Measurements from ENCODE around the gene PLEKHO2. TPM values are rescaled to one million over a fixed set of nuclear protein-coding genes. Genes with fewer than 3 reads are reported as not detected.

Gene PLEKHO2
- polyA plus RNA-seq, 1 of the 3 experiments (the other 2 are of a cell fraction) = 7.8 TPM

DNA sequence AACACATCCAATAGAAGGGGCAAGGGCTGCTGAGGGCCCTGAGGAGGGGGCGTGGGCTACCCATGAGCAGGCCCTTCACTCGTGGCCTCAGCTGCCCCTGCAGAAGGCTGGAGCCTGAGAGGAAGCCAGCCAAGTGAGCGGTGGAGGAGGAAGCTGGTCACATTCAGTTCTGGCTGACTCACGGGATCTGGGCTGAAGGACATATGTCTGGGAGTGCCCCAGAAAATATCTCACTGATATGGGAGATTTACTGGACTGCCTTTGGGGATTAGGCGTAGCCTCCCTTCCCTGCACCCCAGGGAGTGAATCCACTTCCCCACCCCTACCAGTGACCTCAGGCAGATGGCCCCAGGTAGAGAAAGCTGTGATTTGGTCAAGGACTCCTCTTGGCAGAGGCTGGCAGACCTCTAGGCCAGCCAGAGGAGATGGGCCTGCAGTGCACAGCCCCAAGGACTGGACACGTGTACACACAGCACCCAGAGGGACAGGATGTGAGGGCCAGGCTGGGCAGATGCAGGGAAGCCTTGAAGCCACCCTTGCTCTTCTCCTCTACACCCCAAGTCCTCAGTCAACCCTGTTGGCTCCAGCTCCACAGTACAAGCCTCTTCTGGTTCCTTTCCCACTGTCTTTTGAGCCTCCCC, 55.8 kb downstream of the PLEKHO2 start:
- WGBS (ENCODE audit: low lambda C conversion rate) = 41% methylated on average over 5 of the region's 6 CpGs
- POLR2A ChIA-PET = no interaction called here
- Histone ChIP-seq H3K4me1 (ENCODE audit: control insufficient read depth in 1 of 2, insufficient read depth in 2 of 2, low read depth in 1 of 2, low read length in 1 of 2) (peaks cover 6 to 31% of the 10 kb centered on the region in 2 experiments; a peak in 3 of 4 replicates), H2AFZ (ENCODE audit: low read depth) (peak overlapping the region; percentile 72; the same call in 1 of the 2 replicates), H3K4me3 (ENCODE audit: low read depth in 2 of 2, low read length in 1 of 2) (no peak overlapping the region), H4K20me1 (ENCODE audit: insufficient read depth) (no peaks in the 10 kb centered on the region), H3K4me2 (peak overlapping the region; percentile 42; the same call in 1 of the 2 replicates), H3F3A (replicated peaks; ENCODE audit: insufficient read depth) (no peaks in the 10 kb centered on the region), H3K79me2 (ENCODE audit: insufficient read depth) (no peaks in the 10 kb centered on the region), H3K9me2 (no peaks in the 10 kb centered on the region), H3K9ac (no peak overlapping the region), H3K27ac (ENCODE audit: low read depth in 2 of 2, low read length in 1 of 2) (peak overlapping the region; percentile 20 to 56; a peak in 3 of 4 replicates), H3K9me3 (no peaks in the 10 kb centered on the region), H3K27me3 (ENCODE audit: insufficient read depth) (no peaks in the 10 kb centered on the region), H3K36me3 (replicated peaks in 1 of 2; ENCODE audit: control insufficient read depth in 1 of 2, insufficient read depth in 2 of 2, low read length in 1 of 2) (peaks cover 0 to 3% of the 10 kb centered on the region in 2 experiments)
- no peak for DNase-seq
- TF ChIP-seq RCOR1 (IDR thresholded peaks at IDR 0.05; ENCODE audit: low read length) = no peak
- no peak for TF ChIP-seq MXI1 (IDR thresholded peaks at IDR 0.05; ENCODE audit: low read depth, low read length)
- TF ChIP-seq EP300 (IDR thresholded peaks at IDR 0.05; ENCODE audit: borderline replicate concordance in 1 of 2, low read depth in 1 of 2, low read length in 1 of 2) = no peak
- no peak for TF ChIP-seq RXRA (IDR thresholded peaks at IDR 0.05; ENCODE audit: borderline replicate concordance, low read depth)
- no peak for TF ChIP-seq POLR2AphosphoS5 (IDR thresholded peaks at IDR 0.05; ENCODE audit: low read depth, low read length)
- TF ChIP-seq, protein P1, sequence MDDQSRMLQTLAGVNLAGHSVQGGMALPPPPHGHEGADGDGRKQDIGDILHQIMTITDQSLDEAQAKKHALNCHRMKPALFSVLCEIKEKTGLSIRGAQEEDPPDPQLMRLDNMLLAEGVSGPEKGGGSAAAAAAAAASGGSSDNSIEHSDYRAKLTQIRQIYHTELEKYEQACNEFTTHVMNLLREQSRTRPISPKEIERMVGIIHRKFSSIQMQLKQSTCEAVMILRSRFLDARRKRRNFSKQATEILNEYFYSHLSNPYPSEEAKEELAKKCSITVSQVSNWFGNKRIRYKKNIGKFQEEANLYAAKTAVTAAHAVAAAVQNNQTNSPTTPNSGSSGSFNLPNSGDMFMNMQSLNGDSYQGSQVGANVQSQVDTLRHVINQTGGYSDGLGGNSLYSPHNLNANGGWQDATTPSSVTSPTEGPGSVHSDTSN (IDR thresholded peaks at IDR 0.05) = peak; percentile 58
- TF ChIP-seq SMC3 (IDR thresholded peaks at IDR 0.05; ENCODE audit: low read depth, low read length) = no peak
- no peak for TF ChIP-seq TEAD4 (IDR thresholded peaks at IDR 0.05; ENCODE audit: borderline replicate concordance, insufficient read depth)
- TF ChIP-seq, protein P2, sequence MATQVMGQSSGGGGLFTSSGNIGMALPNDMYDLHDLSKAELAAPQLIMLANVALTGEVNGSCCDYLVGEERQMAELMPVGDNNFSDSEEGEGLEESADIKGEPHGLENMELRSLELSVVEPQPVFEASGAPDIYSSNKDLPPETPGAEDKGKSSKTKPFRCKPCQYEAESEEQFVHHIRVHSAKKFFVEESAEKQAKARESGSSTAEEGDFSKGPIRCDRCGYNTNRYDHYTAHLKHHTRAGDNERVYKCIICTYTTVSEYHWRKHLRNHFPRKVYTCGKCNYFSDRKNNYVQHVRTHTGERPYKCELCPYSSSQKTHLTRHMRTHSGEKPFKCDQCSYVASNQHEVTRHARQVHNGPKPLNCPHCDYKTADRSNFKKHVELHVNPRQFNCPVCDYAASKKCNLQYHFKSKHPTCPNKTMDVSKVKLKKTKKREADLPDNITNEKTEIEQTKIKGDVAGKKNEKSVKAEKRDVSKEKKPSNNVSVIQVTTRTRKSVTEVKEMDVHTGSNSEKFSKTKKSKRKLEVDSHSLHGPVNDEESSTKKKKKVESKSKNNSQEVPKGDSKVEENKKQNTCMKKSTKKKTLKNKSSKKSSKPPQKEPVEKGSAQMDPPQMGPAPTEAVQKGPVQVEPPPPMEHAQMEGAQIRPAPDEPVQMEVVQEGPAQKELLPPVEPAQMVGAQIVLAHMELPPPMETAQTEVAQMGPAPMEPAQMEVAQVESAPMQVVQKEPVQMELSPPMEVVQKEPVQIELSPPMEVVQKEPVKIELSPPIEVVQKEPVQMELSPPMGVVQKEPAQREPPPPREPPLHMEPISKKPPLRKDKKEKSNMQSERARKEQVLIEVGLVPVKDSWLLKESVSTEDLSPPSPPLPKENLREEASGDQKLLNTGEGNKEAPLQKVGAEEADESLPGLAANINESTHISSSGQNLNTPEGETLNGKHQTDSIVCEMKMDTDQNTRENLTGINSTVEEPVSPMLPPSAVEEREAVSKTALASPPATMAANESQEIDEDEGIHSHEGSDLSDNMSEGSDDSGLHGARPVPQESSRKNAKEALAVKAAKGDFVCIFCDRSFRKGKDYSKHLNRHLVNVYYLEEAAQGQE (IDR thresholded peaks at IDR 0.05; ENCODE audit: low read depth, low read length) = no peak
- TF ChIP-seq NFIC (IDR thresholded peaks at IDR 0.05; ENCODE audit: borderline replicate concordance) = 0 out of 2 replicates have a peak, but pooled peaks have one; percentile 8
- TF ChIP-seq FOSL2 (IDR thresholded peaks at IDR 0.05; ENCODE audit: borderline replicate concordance, low read depth) = 0 out of 2 replicates have a peak, but pooled peaks have one; percentile 11
- peak; percentile 32; the same call in 1 of the 2 replicates for TF ChIP-seq TCF12 (IDR thresholded peaks at IDR 0.05)
- CTCF ChIA-PET = no interaction called here

DNA sequence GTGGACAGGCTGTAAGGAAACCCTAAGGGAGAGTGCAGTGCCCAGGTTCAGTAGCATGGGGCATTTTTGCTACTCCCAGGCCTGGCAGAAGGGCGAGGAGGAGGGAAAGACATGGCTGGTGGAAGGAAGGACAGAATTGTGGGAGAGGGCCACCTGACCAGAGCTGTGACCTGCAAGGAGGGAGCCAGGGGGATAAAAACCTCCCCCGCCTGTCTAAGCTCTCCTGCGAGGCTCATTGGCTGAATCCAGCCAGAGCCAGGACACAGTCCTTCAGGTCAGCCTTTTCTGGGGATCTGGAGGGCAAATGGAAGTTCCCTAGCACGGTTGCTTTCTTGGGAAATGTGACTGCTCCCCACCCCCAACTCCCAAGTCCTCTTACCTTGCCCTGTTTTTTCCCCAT, 56.7 kb downstream of the PLEKHO2 start:
- H2AFZ ChIP-seq (ENCODE audit: low read depth) = no peak overlapping the region
- no peaks in the 10 kb centered on the region for H3K9me3 ChIP-seq
- DNase-seq = no peak
- H3K36me3 ChIP-seq (replicated peaks in 1 of 2; ENCODE audit: control insufficient read depth in 1 of 2, insufficient read depth in 2 of 2, low read length in 1 of 2) = peaks cover 0 to 3% of the 10 kb centered on the region in 2 experiments
- H3K27ac ChIP-seq (ENCODE audit: low read depth in 2 of 2, low read length in 1 of 2) = no peak overlapping the region
- no peaks in the 10 kb centered on the region for H3K79me2 ChIP-seq (ENCODE audit: insufficient read depth)
- POLR2A ChIA-PET = no interaction called here
- WGBS (ENCODE audit: low lambda C conversion rate) = 76% methylated on average over 4 of the region's 4 CpGs
- no peaks in the 10 kb centered on the region for H3K27me3 ChIP-seq (ENCODE audit: insufficient read depth)
- no peaks in the 10 kb centered on the region for H4K20me1 ChIP-seq (ENCODE audit: insufficient read depth)
- CTCF ChIA-PET = interaction anchor here (1.0 kb wide), 1 partner anchor 9 kb away, joined by 3 read pairs; no protein-coding TSS in a partner anchor
- no peak overlapping the region for H3K4me3 ChIP-seq (ENCODE audit: low read depth in 2 of 2, low read length in 1 of 2)
- no peak overlapping the region for H3K4me2 ChIP-seq
- no peak overlapping the region for H3K9ac ChIP-seq
- peaks cover 6 to 29% of the 10 kb centered on the region in 2 experiments; a peak in 3 of 4 replicates for H3K4me1 ChIP-seq (ENCODE audit: control insufficient read depth in 1 of 2, insufficient read depth in 2 of 2, low read depth in 1 of 2, low read length in 1 of 2)
- no peaks in the 10 kb centered on the region for H3K9me2 ChIP-seq
- H3F3A ChIP-seq (replicated peaks; ENCODE audit: insufficient read depth) = peaks cover 3% of the 10 kb centered on the region
- TF ChIP-seq EP300 (IDR thresholded peaks at IDR 0.05; ENCODE audit: borderline replicate concordance in 1 of 2, low read depth in 1 of 2, low read length in 1 of 2) (no peak), SIN3A (IDR thresholded peaks at IDR 0.05; ENCODE audit: borderline replicate concordance, low read depth, low read length) (no peak), JUND (IDR thresholded peaks at IDR 0.05) (no peak), MXI1 (IDR thresholded peaks at IDR 0.05; ENCODE audit: low read depth, low read length) (no peak), TEAD4 (IDR thresholded peaks at IDR 0.05; ENCODE audit: borderline replicate concordance, insufficient read depth) (no peak), FOXM1 (IDR thresholded peaks at IDR 0.05; ENCODE audit: low read depth) (no peak)
- TF ChIP-seq, protein P3, sequence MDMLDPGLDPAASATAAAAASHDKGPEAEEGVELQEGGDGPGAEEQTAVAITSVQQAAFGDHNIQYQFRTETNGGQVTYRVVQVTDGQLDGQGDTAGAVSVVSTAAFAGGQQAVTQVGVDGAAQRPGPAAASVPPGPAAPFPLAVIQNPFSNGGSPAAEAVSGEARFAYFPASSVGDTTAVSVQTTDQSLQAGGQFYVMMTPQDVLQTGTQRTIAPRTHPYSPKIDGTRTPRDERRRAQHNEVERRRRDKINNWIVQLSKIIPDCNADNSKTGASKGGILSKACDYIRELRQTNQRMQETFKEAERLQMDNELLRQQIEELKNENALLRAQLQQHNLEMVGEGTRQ (IDR thresholded peaks at IDR 0.05; ENCODE audit: borderline replicate concordance, low read depth, low read length) = no peak
- TF ChIP-seq, protein P4, sequence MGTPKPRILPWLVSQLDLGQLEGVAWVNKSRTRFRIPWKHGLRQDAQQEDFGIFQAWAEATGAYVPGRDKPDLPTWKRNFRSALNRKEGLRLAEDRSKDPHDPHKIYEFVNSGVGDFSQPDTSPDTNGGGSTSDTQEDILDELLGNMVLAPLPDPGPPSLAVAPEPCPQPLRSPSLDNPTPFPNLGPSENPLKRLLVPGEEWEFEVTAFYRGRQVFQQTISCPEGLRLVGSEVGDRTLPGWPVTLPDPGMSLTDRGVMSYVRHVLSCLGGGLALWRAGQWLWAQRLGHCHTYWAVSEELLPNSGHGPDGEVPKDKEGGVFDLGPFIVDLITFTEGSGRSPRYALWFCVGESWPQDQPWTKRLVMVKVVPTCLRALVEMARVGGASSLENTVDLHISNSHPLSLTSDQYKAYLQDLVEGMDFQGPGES (IDR thresholded peaks at IDR 0.05; ENCODE audit: low read depth, low read length) = no peak
